ENCODE measurements around the gene PGM3. TPM values are rescaled to one million over a fixed set of nuclear protein-coding genes. Genes with fewer than 3 reads are reported as not detected.
A peak's percentile ranks its signal among the peaks of the same experiment; 100 is the strongest.

PGM3 gene
- 17.0 and 25.2 TPM in 2 replicates for total RNA-seq (2014; rRNA removed)
- percentile 91 among the genes with signal in this experiment for Bru-seq, nascent RNA
- percentile 91 among the genes with signal in this experiment for BruChase-seq, experiment 1, labeled RNA remaining after a 6-hour chase
- percentile 94 among the genes with signal in this experiment for BruChase-seq, experiment 2, labeled RNA remaining after a 2-hour chase
- long read RNA-seq, full-length matches to known transcripts = 147 of 191 reads
- long read RNA-seq, partial matches to known transcripts = 13 of 191 reads
- long read RNA-seq, other reads (novel, unspliced or antisense) = 31 of 191 reads

- Histone ChIP-seq H3K27me3 (ENCODE audit: low read length) (no peaks in the 10 kb centered on the region), H3K4me3 (ENCODE audit: low read length) (peak within 1 kb of the TSS; percentile 86), H3K79me2 (ENCODE audit: low read length) (peaks cover 45% of the 10 kb centered on the region), H4K20me1 (ENCODE audit: low read length) (no peaks in the 10 kb centered on the region), H3K36me3 (ENCODE audit: low read depth, low read length) (no peaks in the 10 kb centered on the region), H3F3A (ENCODE audit: low read length, unreplicated experiment) (no peaks in the 10 kb centered on the region), H3K9me2 (replicated peaks; ENCODE audit: low read length) (no peaks in the 10 kb centered on the region), H2AFZ (ENCODE audit: low read length) (peak within 1 kb of the TSS; percentile 77), H3K4me2 (ENCODE audit: low read length) (peak within 1 kb of the TSS; percentile 99), H3K4me1 (ENCODE audit: insufficient read depth, low read length) (peaks cover 18% of the 10 kb centered on the region), H3K27ac (ENCODE audit: low read length) (peak within 1 kb of the TSS; percentile 42), H3K9ac (ENCODE audit: low read length) (peak within 1 kb of the TSS; percentile 81), H3K9me3 (ENCODE audit: low read length) (no peaks in the 10 kb centered on the region)
- ATAC-seq = peak; percentile 83
- TF ChIP-seq EZH2phosphoT487 (IDR thresholded peaks at IDR 0.05; ENCODE audit: borderline replicate concordance, low read length) (no peak), CTCF (conservative IDR thresholded peaks at IDR 0.05; ENCODE audit: low read depth, low read length) (no peak), EZH2 (IDR thresholded peaks at IDR 0.05; ENCODE audit: low read length, unreplicated experiment) (no peak)
- intact Hi-C loops (cut with micrococcal nuclease) = loop anchor here (1.0 to 10.0 kb wide), 3 partner anchors 10 to 948 kb away; partner anchors contain the start of genes DOP1A, IBTK and UBE3D
- no TSS peak for BruUV-seq (replicated peaks)
- ChIA-PET POLR2A (ENCODE audit: unreplicated experiment) (no interaction called here), CTCF (no interaction called here)
- peak; percentile 80 for DNase-seq
Measured at GRCh38 chr6:83192871-83193746, at the start of gene PGM3, which contains the start of gene RWDD2A. Gene PGM3, minus strand, starts transcription at chr6:83193265. Its CDS starts 2,253 bp downstream, at chr6:83191012. Gene RWDD2A, plus strand, starts transcription at chr6:83193357. Its CDS starts 1,095 bp downstream, at chr6:83194452.

GRCh38 chr6:83231146-83231545 is 38.1 kb upstream of the PGM3 start:
- intact Hi-C loops (cut with micrococcal nuclease) = no loop called here
- H3K4me2 ChIP-seq (ENCODE audit: low read length) = no peak overlapping the region
- no peak overlapping the region for H3K4me3 ChIP-seq (ENCODE audit: low read length)
- no peak overlapping the region for H3K27ac ChIP-seq (ENCODE audit: low read length)
- no peaks in the 10 kb centered on the region for H3K27me3 ChIP-seq (ENCODE audit: low read length)
- H3K9me2 ChIP-seq (replicated peaks; ENCODE audit: low read length) = no peaks in the 10 kb centered on the region
- BruUV-seq (replicated peaks) = no TSS peak
- no peaks in the 10 kb centered on the region for H3F3A ChIP-seq (ENCODE audit: low read length, unreplicated experiment)
- ChIA-PET POLR2A (ENCODE audit: unreplicated experiment) (no interaction called here), CTCF (no interaction called here)
- DNase-seq = no peak
- H2AFZ ChIP-seq (ENCODE audit: low read length) = no peak overlapping the region
- H3K9ac ChIP-seq (ENCODE audit: low read length) = no peak overlapping the region
- no peaks in the 10 kb centered on the region for H3K79me2 ChIP-seq (ENCODE audit: low read length)
- TF ChIP-seq EZH2phosphoT487 (IDR thresholded peaks at IDR 0.05; ENCODE audit: borderline replicate concordance, low read length) = no peak
- no peak for TF ChIP-seq EZH2 (IDR thresholded peaks at IDR 0.05; ENCODE audit: low read length, unreplicated experiment)
- no peak for TF ChIP-seq CTCF (conservative IDR thresholded peaks at IDR 0.05; ENCODE audit: low read depth, low read length)
- ATAC-seq = no peak
- H3K9me3 ChIP-seq (ENCODE audit: low read length) = no peaks in the 10 kb centered on the region
- no peaks in the 10 kb centered on the region for H4K20me1 ChIP-seq (ENCODE audit: low read length)
- peaks cover 4% of the 10 kb centered on the region for H3K4me1 ChIP-seq (ENCODE audit: insufficient read depth, low read length)
- no peaks in the 10 kb centered on the region; the same call in 1 of the 2 replicates for H3K36me3 ChIP-seq (ENCODE audit: low read depth, low read length)
